Kidney (tissue), 14 donors: Measurements from ENCODE around the gene LITAF. TPM values are rescaled to one million over a fixed set of nuclear protein-coding genes. Genes with fewer than 3 reads are reported as not detected.

ENCODE experiments used
- DNase-seq, 5 donors: peaks; one replicate each; pipeline ENCODE4 v3.0.0-alpha.2; 2013 to 2020
- FAIRE-seq: peaks from 2 replicates; lab custom pipeline; 2012; peaks lifted over from hg19 to GRCh38; lab: Jason Lieb, UNC
- H3K27ac ChIP-seq, 2 donors: one replicate each; pipeline ENCODE4 v1.7.0; 2013; ENCODE audit warnings: low read depth in 2 of 2, low read length in 2 of 2, inconsistent platforms in 1 of 2
- H3K27me3 ChIP-seq: one replicate; pipeline ENCODE4 v1.7.1; 2013; ENCODE audit warnings: low read length, inconsistent platforms; ENCODE audit not compliant: control insufficient read depth, insufficient read depth
- H3K36me3 ChIP-seq, 3 donors: one replicate each; pipeline versions ENCODE4 v1.7.0 to v1.7.1; 2013; ENCODE audit warnings: low read length in 3 of 3, control low read depth in 1 of 3, inconsistent platforms in 1 of 3; ENCODE audit not compliant: insufficient read depth in 3 of 3, control insufficient read depth in 2 of 3
- H3K4me1 ChIP-seq, 3 donors: one replicate each; pipeline versions ENCODE4 v1.7.0 to v1.7.1; 2013; ENCODE audit warnings: low read length in 3 of 3, inconsistent platforms in 1 of 3, low read depth in 1 of 3; ENCODE audit not compliant: control insufficient read depth in 2 of 3, insufficient read depth in 2 of 3
- H3K4me3 ChIP-seq, 3 donors: one replicate each; pipeline versions ENCODE4 v1.7.0 to v1.8.1; 2013; ENCODE audit warnings: low read length in 3 of 3, control low read depth in 1 of 3, inconsistent platforms in 1 of 3
- H3K9ac ChIP-seq, 3 donors: one replicate each; pipeline versions ENCODE4 v1.7.0 to v1.7.1; 2013; ENCODE audit warnings: low read length in 3 of 3, control low read depth in 1 of 3, inconsistent platforms in 1 of 3
- H3K9me3 ChIP-seq, 3 donors: one replicate each; pipeline versions ENCODE4 v1.7.0 to v1.7.1; 2013; ENCODE audit warnings: low read length in 3 of 3, control low read depth in 1 of 3, inconsistent platforms in 1 of 3; ENCODE audit not compliant: control insufficient read depth in 2 of 3, insufficient read depth in 1 of 3
- CTCF ChIP-seq: IDR thresholded peaks from 3 replicates; pipeline ENCODE4 v1.5.1; 2012; ENCODE audit warnings: mild to moderate bottlenecking, moderate library complexity, borderline replicate concordance; ENCODE audit not compliant: insufficient read depth; ENCODE audit errors: extremely low read depth
- intact Hi-C: fragments of 100-400 bp; cut with DNase I; formaldehyde crosslinking; loops from one replicate; pipeline ENCODE4 v1.11.1; 2022
- polyA plus RNA-seq: library from polyadenylated mRNA; stranded (reverse); fragments of 350-450 nt; fragmentation: Illumina TruSeq; extraction: RNeasy Lipid Tissue Mini Kit (QIAGEN cat#74804); gene quantifications from one replicate; pipeline ENCODE4 v1.2.3, GENCODE V29; 2014; ENCODE audit warnings: low read depth, low replicate concordance; ENCODE audit not compliant: insufficient read depth
- total RNA-seq: library from RNA; stranded (reverse); fragmentation: NEBNext Ultra II Directional; extraction: Animal tissue kit (Norgen Biotek cat#: 25700); gene quantifications from one replicate; pipeline ENCODE4 v1.2.1, GENCODE V29; 2021
- donor health status: control.
- donor health status: control.
- donor health status: control.
- donor health status: control.
- donor health status: control.
- donor health status: DM: yes; HTN: yes; CAD: no.
- donor health status: Normal renal cell carcinoma (clear cell type).

LITAF gene
- total and polyA plus RNA-seq, 2 donors from 2014 or later = 121 to 171 TPM

GRCh38 chr16:11585460-11586377 lies 1.0 kb downstream of the LITAF start:
- DNase-seq (peak in 4 of 5 donors; percentile 31 to 82 (median 67)), FAIRE-seq (no peak)
- TF ChIP-seq CTCF = no peak
- Histone ChIP-seq H3K4me1 (peaks cover 0 to 19% (median 3%) of the 10 kb centered on the region in 3 donors), H3K4me3 (peak overlapping the region; percentile 62 to 74 (median 67)), H3K9me3 (no peaks in the 10 kb centered on the region), H3K9ac (peak overlapping the region; percentile 45 to 96 (median 92)), H3K36me3 (no peaks in the 10 kb centered on the region), H3K27ac (peak overlapping the region; percentile 94 to 97), H3K27me3 (no peaks in the 10 kb centered on the region)
- intact Hi-C loops = loop anchor here (10.0 kb wide), 1 partner anchor 49 kb away; no protein-coding TSS in a partner anchor

- Histone ChIP-seq H3K4me3 (peak overlapping the region in 2 of 3 donors; percentile 62 to 67), H3K27ac (peak overlapping the region; percentile 94 to 97), H3K36me3 (no peaks in the 10 kb centered on the region), H3K9me3 (no peaks in the 10 kb centered on the region), H3K4me1 (peaks cover 0 to 19% (median 3%) of the 10 kb centered on the region in 3 donors), H3K9ac (peak overlapping the region in 2 of 3 donors; percentile 53 to 61), H3K27me3 (no peaks in the 10 kb centered on the region)
- no peak for FAIRE-seq
- intact Hi-C loops = loop anchor here (10.0 kb wide), 1 partner anchor 51 kb away; no protein-coding TSS in a partner anchor
- no peak for TF ChIP-seq CTCF
- no peak for DNase-seq
Measured at GRCh38 chr16:11583889-11584565, 2.7 kb downstream of the LITAF start.

- intact Hi-C loops = loop anchor here (10.0 kb wide), 1 partner anchor 52 kb away; no protein-coding TSS in a partner anchor
- TF ChIP-seq CTCF = no peak
- peak in 2 of 5 donors; percentile 72 for DNase-seq
- H3K27me3 ChIP-seq = no peaks in the 10 kb centered on the region
- H3K9ac ChIP-seq = peak overlapping the region in 1 of 3 donors; percentile 53
- FAIRE-seq = no peak
- H3K4me1 ChIP-seq = peaks cover 0 to 19% (median 3%) of the 10 kb centered on the region in 3 donors
- H3K36me3 ChIP-seq = no peaks in the 10 kb centered on the region
- no peaks in the 10 kb centered on the region for H3K9me3 ChIP-seq
- peak overlapping the region in 2 of 3 donors; percentile 2 to 16 for H3K4me3 ChIP-seq
- H3K27ac ChIP-seq = peak overlapping the region; percentile 56 to 94
Measured at GRCh38 chr16:11583166-11583565, 3.6 kb downstream of the LITAF start.
